ENCODE data around the gene KLHL25.

KLHL25 gene

GRCh38 chr15:85756411-85757072 lies 38.2 kb downstream of the KLHL25 start:
- Histone ChIP-seq H3K9me3 (ENCODE audit: insufficient read depth, low read length, severe bottlenecking) (no peaks in the 10 kb centered on the region), H3K27me3 (ENCODE audit: insufficient read depth, low read length, poor library complexity) (no peaks in the 10 kb centered on the region), H3K27ac (ENCODE audit: low read length) (no peak overlapping the region), H3K9ac (ENCODE audit: low read depth, low read length) (no peak overlapping the region), H3K4me1 (ENCODE audit: insufficient read depth, low read length) (no peaks in the 10 kb centered on the region), H4K20me1 (ENCODE audit: insufficient read depth, low read length) (no peaks in the 10 kb centered on the region; the same call in 1 of the 2 replicates), H3K79me2 (ENCODE audit: insufficient read depth, low read length) (no peaks in the 10 kb centered on the region), H2AFZ (ENCODE audit: low read depth, low read length) (no peak overlapping the region), H3K4me2 (ENCODE audit: insufficient read depth, low read length) (no peak overlapping the region), H3K36me3 (ENCODE audit: insufficient read depth, low read length) (peaks cover 14% of the 10 kb centered on the region), H3K4me3 (ENCODE audit: low read depth in 1 of 2, low read length in 2 of 2) (no peak overlapping the region)
- no peak for ATAC-seq (ENCODE audit: insufficient read depth, low read depth)
- DNase-seq, result no peak
- no peak for TF ChIP-seq EZH2 (IDR thresholded peaks at IDR 0.05; ENCODE audit: borderline replicate concordance, low read depth, low read length, severe bottlenecking)
- TF ChIP-seq, protein P1, sequence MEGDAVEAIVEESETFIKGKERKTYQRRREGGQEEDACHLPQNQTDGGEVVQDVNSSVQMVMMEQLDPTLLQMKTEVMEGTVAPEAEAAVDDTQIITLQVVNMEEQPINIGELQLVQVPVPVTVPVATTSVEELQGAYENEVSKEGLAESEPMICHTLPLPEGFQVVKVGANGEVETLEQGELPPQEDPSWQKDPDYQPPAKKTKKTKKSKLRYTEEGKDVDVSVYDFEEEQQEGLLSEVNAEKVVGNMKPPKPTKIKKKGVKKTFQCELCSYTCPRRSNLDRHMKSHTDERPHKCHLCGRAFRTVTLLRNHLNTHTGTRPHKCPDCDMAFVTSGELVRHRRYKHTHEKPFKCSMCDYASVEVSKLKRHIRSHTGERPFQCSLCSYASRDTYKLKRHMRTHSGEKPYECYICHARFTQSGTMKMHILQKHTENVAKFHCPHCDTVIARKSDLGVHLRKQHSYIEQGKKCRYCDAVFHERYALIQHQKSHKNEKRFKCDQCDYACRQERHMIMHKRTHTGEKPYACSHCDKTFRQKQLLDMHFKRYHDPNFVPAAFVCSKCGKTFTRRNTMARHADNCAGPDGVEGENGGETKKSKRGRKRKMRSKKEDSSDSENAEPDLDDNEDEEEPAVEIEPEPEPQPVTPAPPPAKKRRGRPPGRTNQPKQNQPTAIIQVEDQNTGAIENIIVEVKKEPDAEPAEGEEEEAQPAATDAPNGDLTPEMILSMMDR (IDR thresholded peaks at IDR 0.05; ENCODE audit: borderline replicate concordance, extremely low read depth, low read length, poor library complexity, severe bottlenecking), result no peak

- DNase-seq (no peak), ATAC-seq (ENCODE audit: insufficient read depth, low read depth) (no peak)
- no peak overlapping the region for H3K4me2 ChIP-seq (ENCODE audit: insufficient read depth, low read length)
- H3K9ac ChIP-seq (ENCODE audit: low read depth, low read length), result no peak overlapping the region
- H3K27me3 ChIP-seq (ENCODE audit: insufficient read depth, low read length, poor library complexity), result no peaks in the 10 kb centered on the region
- H3K79me2 ChIP-seq (ENCODE audit: insufficient read depth, low read length), result no peaks in the 10 kb centered on the region
- no peaks in the 10 kb centered on the region for H3K4me1 ChIP-seq (ENCODE audit: insufficient read depth, low read length)
- no peak for TF ChIP-seq EZH2 (IDR thresholded peaks at IDR 0.05; ENCODE audit: borderline replicate concordance, low read depth, low read length, severe bottlenecking)
- H3K9me3 ChIP-seq (ENCODE audit: insufficient read depth, low read length, severe bottlenecking), result no peaks in the 10 kb centered on the region
- H4K20me1 ChIP-seq (ENCODE audit: insufficient read depth, low read length), result no peaks in the 10 kb centered on the region; the same call in 1 of the 2 replicates
- no peak overlapping the region for H3K4me3 ChIP-seq (ENCODE audit: low read depth in 1 of 2, low read length in 2 of 2)
- no peak overlapping the region for H3K27ac ChIP-seq (ENCODE audit: low read length)
- no peak overlapping the region for H2AFZ ChIP-seq (ENCODE audit: low read depth, low read length)
- H3K36me3 ChIP-seq (ENCODE audit: insufficient read depth, low read length), result peaks cover 14% of the 10 kb centered on the region
These were observed 38.8 kb downstream of the KLHL25 start for GRCh38 chr15:85755942-85756341.

DNA sequence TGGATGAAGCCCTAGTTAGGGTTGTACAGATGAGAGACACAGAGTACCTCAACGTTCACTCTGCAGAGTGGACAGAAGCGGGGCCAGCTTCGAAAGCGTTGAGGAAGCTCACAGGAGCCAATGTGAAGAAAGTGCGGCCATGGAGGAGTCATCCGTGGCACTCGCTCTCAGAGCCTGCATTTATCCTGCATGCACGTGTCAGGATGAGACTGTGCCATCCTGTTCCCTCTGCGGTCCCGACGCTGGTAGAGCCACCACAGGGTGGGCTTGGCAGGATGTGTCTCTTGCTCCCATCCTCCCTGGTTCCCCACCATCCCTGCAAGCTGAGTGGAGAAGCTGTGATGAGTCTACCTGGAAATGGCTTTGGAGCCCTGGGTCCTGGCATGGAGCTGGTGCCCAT lies 39.3 kb downstream of the KLHL25 start:
- Histone ChIP-seq H3K36me3 (ENCODE audit: insufficient read depth, low read length) (peaks cover 14% of the 10 kb centered on the region), H3K27me3 (ENCODE audit: insufficient read depth, low read length, poor library complexity) (no peaks in the 10 kb centered on the region), H3K4me1 (ENCODE audit: insufficient read depth, low read length) (no peaks in the 10 kb centered on the region), H3K27ac (ENCODE audit: low read length) (no peak overlapping the region), H3K79me2 (ENCODE audit: insufficient read depth, low read length) (no peaks in the 10 kb centered on the region), H3K9me3 (ENCODE audit: insufficient read depth, low read length, severe bottlenecking) (no peaks in the 10 kb centered on the region), H4K20me1 (ENCODE audit: insufficient read depth, low read length) (no peaks in the 10 kb centered on the region; the same call in 1 of the 2 replicates), H3K9ac (ENCODE audit: low read depth, low read length) (no peak overlapping the region), H3K4me3 (ENCODE audit: low read depth in 1 of 2, low read length in 2 of 2) (no peak overlapping the region), H3K4me2 (ENCODE audit: insufficient read depth, low read length) (no peak overlapping the region), H2AFZ (ENCODE audit: low read depth, low read length) (no peak overlapping the region)
- no peak for DNase-seq
- no peak for TF ChIP-seq EZH2 (IDR thresholded peaks at IDR 0.05; ENCODE audit: borderline replicate concordance, low read depth, low read length, severe bottlenecking)
- TF ChIP-seq, protein P1 (IDR thresholded peaks at IDR 0.05; ENCODE audit: borderline replicate concordance, extremely low read depth, low read length, poor library complexity, severe bottlenecking), result no peak
- ATAC-seq (ENCODE audit: insufficient read depth, low read depth), result no peak

- H3K27me3 ChIP-seq (ENCODE audit: insufficient read depth, low read length, poor library complexity), result no peaks in the 10 kb centered on the region
- DNase-seq (no peak), ATAC-seq (ENCODE audit: insufficient read depth, low read depth) (no peak)
- no peaks in the 10 kb centered on the region; the same call in 1 of the 2 replicates for H4K20me1 ChIP-seq (ENCODE audit: insufficient read depth, low read length)
- H3K79me2 ChIP-seq (ENCODE audit: insufficient read depth, low read length), result no peaks in the 10 kb centered on the region
- H3K36me3 ChIP-seq (ENCODE audit: insufficient read depth, low read length), result peaks cover 12% of the 10 kb centered on the region
- H2AFZ ChIP-seq (ENCODE audit: low read depth, low read length), result no peak overlapping the region
- no peak for TF ChIP-seq EZH2 (IDR thresholded peaks at IDR 0.05; ENCODE audit: borderline replicate concordance, low read depth, low read length, severe bottlenecking)
- TF ChIP-seq, protein P1 (IDR thresholded peaks at IDR 0.05; ENCODE audit: borderline replicate concordance, extremely low read depth, low read length, poor library complexity, severe bottlenecking), result no peak
- no peaks in the 10 kb centered on the region for H3K9me3 ChIP-seq (ENCODE audit: insufficient read depth, low read length, severe bottlenecking)
- H3K4me2 ChIP-seq (ENCODE audit: insufficient read depth, low read length), result no peak overlapping the region
- no peak overlapping the region for H3K27ac ChIP-seq (ENCODE audit: low read length)
- H3K9ac ChIP-seq (ENCODE audit: low read depth, low read length), result no peak overlapping the region
- H3K4me3 ChIP-seq (ENCODE audit: low read depth in 1 of 2, low read length in 2 of 2), result no peak overlapping the region
- no peaks in the 10 kb centered on the region for H3K4me1 ChIP-seq (ENCODE audit: insufficient read depth, low read length)
These were observed 39.7 kb downstream of the KLHL25 start for GRCh38 chr15:85754989-85755388.
